Measurements from ENCODE around the gene FOXI3. TPM values are rescaled to one million over a fixed set of nuclear protein-coding genes. Genes with fewer than 3 reads are reported as not detected.
"Not testable (repeated sequence)": the region's sequence is repeated elsewhere in the genome, so short reads cannot be mapped to it uniquely, and the experiment has no call there.

Gene FOXI3
- polyA plus RNA-seq, 6 donors from 2014 or later: 0.19 TPM; not detected in 5

- DNase-seq: peak; percentile 7
- H3K4me3 Mint-ChIP-seq: peak overlapping the region; percentile 71 to 88 (median 79)
- H3K9me3 Mint-ChIP-seq: peaks cover 0 to 6% (median 0%) of the 10 kb centered on the region in 7 donors
- H3K4me1 Mint-ChIP-seq: peaks cover 9 to 13% (median 11%) of the 10 kb centered on the region in 3 donors
- H3K36me3 Mint-ChIP-seq: peaks cover 0 to 4% of the 10 kb centered on the region in 2 donors
- peaks cover 51 to 64% (median 61%) of the 10 kb centered on the region in 3 donors for H3K27me3 Mint-ChIP-seq
- peak overlapping the region in 1 of 6 donors; percentile 24 for H3K27ac Mint-ChIP-seq
- no peak for ATAC-seq (ENCODE audit: low read depth in 2 of 2)
Observed at GRCh38 chr2:88452980-88453582, 588 bp upstream of the FOXI3 start.

GRCh38 chr2:88451811-88452564, 505 bp downstream of the FOXI3 start:
- H3K36me3 Mint-ChIP-seq: peaks cover 0 to 4% of the 10 kb centered on the region in 2 donors
- H3K27ac Mint-ChIP-seq: peak overlapping the region in 1 of 6 donors; percentile 39
- peak; percentile 33 for DNase-seq
- H3K4me3 Mint-ChIP-seq: peak overlapping the region; percentile 81 to 91 (median 86)
- peaks cover 55 to 65% (median 61%) of the 10 kb centered on the region in 3 donors for H3K27me3 Mint-ChIP-seq
- peaks cover 0 to 6% (median 0%) of the 10 kb centered on the region in 7 donors for H3K9me3 Mint-ChIP-seq
- H3K4me1 Mint-ChIP-seq: peaks cover 9 to 13% (median 11%) of the 10 kb centered on the region in 3 donors
- ATAC-seq (ENCODE audit: low read depth in 2 of 2): peak; percentile 71 to 73

- ATAC-seq (ENCODE audit: low read depth in 2 of 2) (no peak), DNase-seq (no peak)
- peaks cover 9 to 13% (median 11%) of the 10 kb centered on the region in 3 donors for H3K4me1 Mint-ChIP-seq
- H3K27me3 Mint-ChIP-seq: peaks cover 53 to 63% (median 57%) of the 10 kb centered on the region in 3 donors
- no peaks in the 10 kb centered on the region for H3K36me3 Mint-ChIP-seq
- H3K9me3 Mint-ChIP-seq: peaks cover 0 to 6% (median 0%) of the 10 kb centered on the region in 7 donors
- H3K4me3 Mint-ChIP-seq: peak overlapping the region in 7 of 8 donors; percentile 81 to 90 (median 86)
- H3K27ac Mint-ChIP-seq: peak overlapping the region in 1 of 6 donors; percentile 40
Observed at GRCh38 chr2:88450925-88451810, 1.3 kb downstream of the FOXI3 start.

- ATAC-seq (ENCODE audit: low read depth in 2 of 2) (no peak), DNase-seq (no peak)
- peaks cover 9 to 13% (median 11%) of the 10 kb centered on the region in 3 donors for H3K4me1 Mint-ChIP-seq
- peaks cover 53 to 60% (median 57%) of the 10 kb centered on the region in 3 donors for H3K27me3 Mint-ChIP-seq
- no peak overlapping the region for H3K4me3 Mint-ChIP-seq
- H3K36me3 Mint-ChIP-seq: no peaks in the 10 kb centered on the region
- peaks cover 0 to 6% (median 0%) of the 10 kb centered on the region in 7 donors for H3K9me3 Mint-ChIP-seq
- H3K27ac Mint-ChIP-seq: no peak overlapping the region
Observed at GRCh38 chr2:88450186-88450585, 2.3 kb downstream of the FOXI3 start.

GRCh38 chr2:88448248-88448647, 4.2 kb downstream of the FOXI3 start:
- peaks cover 9 to 11% (median 11%) of the 10 kb centered on the region in 3 donors for H3K4me1 Mint-ChIP-seq
- DNase-seq (no peak), ATAC-seq (ENCODE audit: low read depth in 2 of 2) (no peak)
- no peak overlapping the region for H3K4me3 Mint-ChIP-seq
- peaks cover 0 to 3% (median 0%) of the 10 kb centered on the region in 7 donors for H3K9me3 Mint-ChIP-seq
- H3K27ac Mint-ChIP-seq: no peak overlapping the region
- H3K36me3 Mint-ChIP-seq: no peaks in the 10 kb centered on the region
- H3K27me3 Mint-ChIP-seq: peaks cover 44 to 63% (median 55%) of the 10 kb centered on the region in 3 donors

GRCh38 chr2:88443353-88443938, 9.0 kb downstream of the FOXI3 start:
- Mint-ChIP-seq H3K4me3 (no peak overlapping the region), H3K27me3 (peaks cover 42 to 67% (median 43%) of the 10 kb centered on the region in 3 donors), H3K9me3 (peaks cover 0 to 2% (median 0%) of the 10 kb centered on the region in 7 donors), H3K4me1 (no peaks in the 10 kb centered on the region), H3K36me3 (no peaks in the 10 kb centered on the region), H3K27ac (no peak overlapping the region)
- ATAC-seq (ENCODE audit: low read depth in 2 of 2): no peak
- DNase-seq: no peak

GRCh38 chr2:88442473-88442872, 10.0 kb downstream of the FOXI3 start:
- Mint-ChIP-seq H3K9me3 (no peaks in the 10 kb centered on the region), H3K4me1 (no peaks in the 10 kb centered on the region), H3K27me3 (peaks cover 34 to 57% (median 37%) of the 10 kb centered on the region in 3 donors), H3K4me3 (no peak overlapping the region), H3K27ac (no peak overlapping the region), H3K36me3 (no peaks in the 10 kb centered on the region)
- ATAC-seq (ENCODE audit: low read depth in 2 of 2) (no peak), DNase-seq (no peak)

- Mint-ChIP-seq H3K4me1 (no peaks in the 10 kb centered on the region), H3K4me3 (no peak overlapping the region), H3K27me3 (peaks cover 35 to 57% (median 36%) of the 10 kb centered on the region in 3 donors), H3K36me3 (no peaks in the 10 kb centered on the region), H3K9me3 (peaks cover 0 to 3% (median 0%) of the 10 kb centered on the region in 7 donors), H3K27ac (no peak overlapping the region)
- DNase-seq (no peak), ATAC-seq (ENCODE audit: low read depth in 2 of 2) (no peak)
Observed at GRCh38 chr2:88442061-88442460, 10.4 kb downstream of the FOXI3 start.

- H3K27me3 Mint-ChIP-seq: peaks cover 39 to 56% (median 49%) of the 10 kb centered on the region in 3 donors
- peak overlapping the region in 1 of 8 donors; percentile 31 for H3K4me3 Mint-ChIP-seq
- H3K4me1 Mint-ChIP-seq: no peaks in the 10 kb centered on the region
- peaks cover 0 to 12% of the 10 kb centered on the region in 2 donors for H3K36me3 Mint-ChIP-seq
- H3K9me3 Mint-ChIP-seq: peaks cover 2 to 17% (median 6%) of the 10 kb centered on the region in 7 donors
- H3K27ac Mint-ChIP-seq: no peak overlapping the region
- ATAC-seq (ENCODE audit: low read depth in 2 of 2) (no peak), DNase-seq (no peak)
Observed at GRCh38 chr2:88437010-88437409, 15.5 kb downstream of the FOXI3 start.

GRCh38 chr2:88429929-88430328, 22.6 kb downstream of the FOXI3 start:
- no peak for DNase-seq
- Mint-ChIP-seq H3K27ac (no peak overlapping the region), H3K9me3 (peaks cover 0 to 21% (median 6%) of the 10 kb centered on the region in 7 donors), H3K4me1 (no peaks in the 10 kb centered on the region), H3K27me3 (peaks cover 8 to 14% (median 8%) of the 10 kb centered on the region in 3 donors), H3K36me3 (peaks cover 0 to 9% of the 10 kb centered on the region in 2 donors), H3K4me3 (no peak overlapping the region)
- ATAC-seq (ENCODE audit: low read depth in 2 of 2): no peak

GRCh38 chr2:88423733-88424132, 28.8 kb downstream of the FOXI3 start:
- peaks cover 8 to 36% (median 15%) of the 10 kb centered on the region in 3 donors for H3K27me3 Mint-ChIP-seq
- H3K9me3 Mint-ChIP-seq: peaks cover 0 to 5% (median 0%) of the 10 kb centered on the region in 7 donors
- no peak overlapping the region for H3K4me3 Mint-ChIP-seq
- H3K36me3 Mint-ChIP-seq: no peaks in the 10 kb centered on the region
- DNase-seq (no peak), ATAC-seq (ENCODE audit: low read depth in 2 of 2) (no peak)
- no peaks in the 10 kb centered on the region for H3K4me1 Mint-ChIP-seq
- H3K27ac Mint-ChIP-seq: no peak overlapping the region

GRCh38 chr2:88419051-88419450, 33.4 kb downstream of the FOXI3 start:
- H3K4me3 Mint-ChIP-seq; H3K9me3 Mint-ChIP-seq; DNase-seq; H3K27ac Mint-ChIP-seq; H3K36me3 Mint-ChIP-seq; H3K4me1 Mint-ChIP-seq; ATAC-seq (ENCODE audit: low read depth in 2 of 2): not testable (repeated sequence)
- peaks cover 20 to 45% (median 28%) of the 10 kb centered on the region in 3 donors for H3K27me3 Mint-ChIP-seq

All from naive B cell (primary cell).